WTC11 (cell line): ENCODE data around the gene TMEM120B. TPM values are rescaled to one million over a fixed set of nuclear protein-coding genes. Genes with fewer than 3 reads are reported as not detected.

Source experiments
- ATAC-seq: fragments of 200-7000 bp; cut with Tn5 transposase; 2 replicates; pipeline ENCODE4 v1.10.0; 2021; ENCODE audit warnings: mild to moderate bottlenecking, moderate library complexity
- CTCF ChIA-PET: fragments of 300-600 bp; sonication (Branson Sonifier 250); formaldehyde crosslinking; loops from one replicate; lab custom pipeline; 2021; ENCODE audit warnings: antibody characterized with exemption; lab: Charles Lee
- POLR2A ChIA-PET: fragments of 350-600 bp; sonication (Branson Sonifier 250); formaldehyde crosslinking; loops from one replicate; lab custom pipeline; 2021; ENCODE audit warnings: antibody characterized with exemption; lab: Charles Lee
- DNase-seq: peaks from one replicate; pipeline ENCODE4 v3.0.0; 2021; ENCODE audit warnings: low spot score
- H3K27ac Mint-ChIP-seq: 2 replicates; pipeline ENCODE4 v1.8.0; 2021; ENCODE audit warnings: mixed read lengths
- H3K27me3 Mint-ChIP-seq: 2 replicates; pipeline ENCODE4 v1.8.0; 2021; ENCODE audit warnings: low read depth, mild to moderate bottlenecking, moderate library complexity, mixed read lengths
- H3K36me3 Mint-ChIP-seq: 2 replicates; pipeline ENCODE4 v1.8.0; 2021; ENCODE audit warnings: mixed read lengths
- H3K4me1 Mint-ChIP-seq: 2 replicates; pipeline ENCODE4 v1.8.0; 2022; ENCODE audit warnings: mixed read lengths
- H3K4me3 Mint-ChIP-seq: 2 replicates; pipeline ENCODE4 v1.8.0; 2021; ENCODE audit warnings: mild to moderate bottlenecking, moderate library complexity, mixed read lengths
- H3K9me3 Mint-ChIP-seq: 2 replicates; pipeline ENCODE4 v1.8.0; 2021; ENCODE audit warnings: mixed read lengths
- ESRRA ChIP-seq: sonication (generic); formaldehyde crosslinking; IDR thresholded peaks from 2 replicates; pipeline ENCODE4 v1.8.1; 2022; ENCODE audit warnings: mild to moderate bottlenecking, missing genetic modification reagents, borderline replicate concordance
- JAZF1 ChIP-seq: fragments of 250-450 bp; sonication (Bioruptor Pico); IDR thresholded peaks from 2 replicates; pipeline ENCODE4 v1.9.0; 2021; ENCODE audit warnings: moderate library complexity, mild to moderate bottlenecking, inconsistent platforms
- NR3C1 ChIP-seq: sonication (generic); formaldehyde crosslinking; conservative IDR thresholded peaks from 2 replicates; pipeline ENCODE4 v1.8.1; 2023; ENCODE audit warnings: low read depth, mild to moderate bottlenecking, missing genetic modification reagents
- ZNF121 ChIP-seq: sonication (generic); formaldehyde crosslinking; IDR thresholded peaks from 2 replicates; pipeline ENCODE4 v1.8.0; 2023; ENCODE audit warnings: missing genetic modification reagents
- ZNF219 ChIP-seq: sonication (generic); formaldehyde crosslinking; IDR thresholded peaks from 2 replicates; pipeline ENCODE4 v1.8.0; 2023; ENCODE audit warnings: missing genetic modification reagents, mild to moderate bottlenecking, borderline replicate concordance
- total RNA-seq: library from RNA; stranded (reverse); gene quantifications from 3 replicates; pipeline ENCODE4 v1.2.3, GENCODE V29; 2021
- TF ChIP-seq, protein P1 (sequence below): sonication (generic); formaldehyde crosslinking; IDR thresholded peaks from 2 replicates; pipeline ENCODE4 v1.8.0; 2023; ENCODE audit warnings: missing genetic modification reagents, mild to moderate bottlenecking, borderline replicate concordance
- TF ChIP-seq, protein P2 (sequence below): sonication (generic); formaldehyde crosslinking; IDR thresholded peaks from 2 replicates; pipeline ENCODE4 v1.8.1; 2022; ENCODE audit warnings: mild to moderate bottlenecking, missing genetic modification reagents, moderate library complexity, borderline replicate concordance
- TF ChIP-seq, protein P3 (sequence below): sonication (generic); formaldehyde crosslinking; IDR thresholded peaks from 2 replicates; pipeline ENCODE4 v1.8.1; 2023; ENCODE audit warnings: mild to moderate bottlenecking, missing genetic modification reagents

TMEM120B gene
- total RNA-seq, 1 experiment from 2014 or later, result 36.9 TPM

- no peak for TF ChIP-seq ZNF219 (CRISPR knock-in tag)
These were observed 8.2 kb downstream of the TMEM120B start (continued) for GRCh38 chr12:121720762-121721161.

GRCh38 chr12:121722511-121722910 lies 10.0 kb downstream of the TMEM120B start:
- TF ChIP-seq JAZF1 (CRISPR knock-in tag), result no peak
- TF ChIP-seq, protein P1, sequence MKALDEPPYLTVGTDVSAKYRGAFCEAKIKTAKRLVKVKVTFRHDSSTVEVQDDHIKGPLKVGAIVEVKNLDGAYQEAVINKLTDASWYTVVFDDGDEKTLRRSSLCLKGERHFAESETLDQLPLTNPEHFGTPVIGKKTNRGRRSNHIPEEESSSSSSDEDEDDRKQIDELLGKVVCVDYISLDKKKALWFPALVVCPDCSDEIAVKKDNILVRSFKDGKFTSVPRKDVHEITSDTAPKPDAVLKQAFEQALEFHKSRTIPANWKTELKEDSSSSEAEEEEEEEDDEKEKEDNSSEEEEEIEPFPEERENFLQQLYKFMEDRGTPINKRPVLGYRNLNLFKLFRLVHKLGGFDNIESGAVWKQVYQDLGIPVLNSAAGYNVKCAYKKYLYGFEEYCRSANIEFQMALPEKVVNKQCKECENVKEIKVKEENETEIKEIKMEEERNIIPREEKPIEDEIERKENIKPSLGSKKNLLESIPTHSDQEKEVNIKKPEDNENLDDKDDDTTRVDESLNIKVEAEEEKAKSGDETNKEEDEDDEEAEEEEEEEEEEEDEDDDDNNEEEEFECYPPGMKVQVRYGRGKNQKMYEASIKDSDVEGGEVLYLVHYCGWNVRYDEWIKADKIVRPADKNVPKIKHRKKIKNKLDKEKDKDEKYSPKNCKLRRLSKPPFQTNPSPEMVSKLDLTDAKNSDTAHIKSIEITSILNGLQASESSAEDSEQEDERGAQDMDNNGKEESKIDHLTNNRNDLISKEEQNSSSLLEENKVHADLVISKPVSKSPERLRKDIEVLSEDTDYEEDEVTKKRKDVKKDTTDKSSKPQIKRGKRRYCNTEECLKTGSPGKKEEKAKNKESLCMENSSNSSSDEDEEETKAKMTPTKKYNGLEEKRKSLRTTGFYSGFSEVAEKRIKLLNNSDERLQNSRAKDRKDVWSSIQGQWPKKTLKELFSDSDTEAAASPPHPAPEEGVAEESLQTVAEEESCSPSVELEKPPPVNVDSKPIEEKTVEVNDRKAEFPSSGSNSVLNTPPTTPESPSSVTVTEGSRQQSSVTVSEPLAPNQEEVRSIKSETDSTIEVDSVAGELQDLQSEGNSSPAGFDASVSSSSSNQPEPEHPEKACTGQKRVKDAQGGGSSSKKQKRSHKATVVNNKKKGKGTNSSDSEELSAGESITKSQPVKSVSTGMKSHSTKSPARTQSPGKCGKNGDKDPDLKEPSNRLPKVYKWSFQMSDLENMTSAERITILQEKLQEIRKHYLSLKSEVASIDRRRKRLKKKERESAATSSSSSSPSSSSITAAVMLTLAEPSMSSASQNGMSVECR (CRISPR knock-in tag), result no peak
- no peak for TF ChIP-seq ESRRA (CRISPR knock-in tag)
- DNase-seq (no peak), ATAC-seq (no peak)
- Mint-ChIP-seq H3K36me3 (peaks cover 25% of the 10 kb centered on the region), H3K9me3 (no peaks in the 10 kb centered on the region), H3K4me3 (no peak overlapping the region), H3K27ac (no peak overlapping the region), H3K27me3 (no peaks in the 10 kb centered on the region), H3K4me1 (no peaks in the 10 kb centered on the region; the same call in none of the 2 replicates)
- ChIA-PET POLR2A (no interaction called here), CTCF (interaction anchor here (0.6 to 1.4 kb wide), 2 partner anchors 9 to 26 kb away, joined by 3 to 5 read pairs; partner anchors contain the start of gene TMEM120B)

DNA sequence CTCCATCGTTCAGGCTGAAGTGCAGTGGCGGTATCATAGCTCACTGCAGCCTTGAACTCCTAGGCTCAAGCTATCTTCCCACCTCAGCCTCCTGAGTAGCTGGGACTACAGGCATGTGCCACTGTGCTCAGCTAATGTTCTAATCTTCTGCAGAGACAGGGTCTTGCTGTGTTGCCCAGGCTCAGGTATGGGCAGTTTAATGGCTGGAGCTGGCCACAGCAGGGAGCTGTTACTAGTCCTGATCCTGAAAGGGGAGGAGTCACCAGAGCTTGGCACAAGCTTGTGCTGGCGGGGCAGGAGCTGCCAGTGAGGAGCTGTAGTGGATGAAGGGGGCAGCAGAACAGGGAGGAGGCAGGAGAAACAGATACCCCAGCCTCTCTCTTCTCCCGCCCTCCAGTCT lies 10.6 kb downstream of the TMEM120B start:
- no peak for ATAC-seq
- CTCF ChIA-PET, result interaction anchor here (0.6 to 2.6 kb wide), 3 partner anchors 10 to 50 kb away, joined by 3 to 9 read pairs (median 5); partner anchors contain the start of gene TMEM120B
- no peaks in the 10 kb centered on the region for H3K27me3 Mint-ChIP-seq
- TF ChIP-seq ZNF121 (CRISPR knock-in tag), result peak; percentile 99
- TF ChIP-seq, protein P2, sequence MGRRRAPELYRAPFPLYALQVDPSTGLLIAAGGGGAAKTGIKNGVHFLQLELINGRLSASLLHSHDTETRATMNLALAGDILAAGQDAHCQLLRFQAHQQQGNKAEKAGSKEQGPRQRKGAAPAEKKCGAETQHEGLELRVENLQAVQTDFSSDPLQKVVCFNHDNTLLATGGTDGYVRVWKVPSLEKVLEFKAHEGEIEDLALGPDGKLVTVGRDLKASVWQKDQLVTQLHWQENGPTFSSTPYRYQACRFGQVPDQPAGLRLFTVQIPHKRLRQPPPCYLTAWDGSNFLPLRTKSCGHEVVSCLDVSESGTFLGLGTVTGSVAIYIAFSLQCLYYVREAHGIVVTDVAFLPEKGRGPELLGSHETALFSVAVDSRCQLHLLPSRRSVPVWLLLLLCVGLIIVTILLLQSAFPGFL (CRISPR knock-in tag), result no peak
- TF ChIP-seq, protein P3, sequence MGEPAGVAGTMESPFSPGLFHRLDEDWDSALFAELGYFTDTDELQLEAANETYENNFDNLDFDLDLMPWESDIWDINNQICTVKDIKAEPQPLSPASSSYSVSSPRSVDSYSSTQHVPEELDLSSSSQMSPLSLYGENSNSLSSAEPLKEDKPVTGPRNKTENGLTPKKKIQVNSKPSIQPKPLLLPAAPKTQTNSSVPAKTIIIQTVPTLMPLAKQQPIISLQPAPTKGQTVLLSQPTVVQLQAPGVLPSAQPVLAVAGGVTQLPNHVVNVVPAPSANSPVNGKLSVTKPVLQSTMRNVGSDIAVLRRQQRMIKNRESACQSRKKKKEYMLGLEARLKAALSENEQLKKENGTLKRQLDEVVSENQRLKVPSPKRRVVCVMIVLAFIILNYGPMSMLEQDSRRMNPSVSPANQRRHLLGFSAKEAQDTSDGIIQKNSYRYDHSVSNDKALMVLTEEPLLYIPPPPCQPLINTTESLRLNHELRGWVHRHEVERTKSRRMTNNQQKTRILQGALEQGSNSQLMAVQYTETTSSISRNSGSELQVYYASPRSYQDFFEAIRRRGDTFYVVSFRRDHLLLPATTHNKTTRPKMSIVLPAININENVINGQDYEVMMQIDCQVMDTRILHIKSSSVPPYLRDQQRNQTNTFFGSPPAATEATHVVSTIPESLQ, result no peak
- TF ChIP-seq, all 79 proteins: peak for 1
- peak overlapping the region; percentile 23; the same call in 1 of the 2 replicates for H3K27ac Mint-ChIP-seq
- H3K9me3 Mint-ChIP-seq, result no peaks in the 10 kb centered on the region
- DNase-seq, result no peak
- no peak overlapping the region for H3K4me3 Mint-ChIP-seq
- peaks cover 25% of the 10 kb centered on the region for H3K36me3 Mint-ChIP-seq
- POLR2A ChIA-PET, result no interaction called here
- 0 out of 2 replicates have a peak, but pooled peaks cover 2% of the 10 kb centered on the region for H3K4me1 Mint-ChIP-seq

DNA sequence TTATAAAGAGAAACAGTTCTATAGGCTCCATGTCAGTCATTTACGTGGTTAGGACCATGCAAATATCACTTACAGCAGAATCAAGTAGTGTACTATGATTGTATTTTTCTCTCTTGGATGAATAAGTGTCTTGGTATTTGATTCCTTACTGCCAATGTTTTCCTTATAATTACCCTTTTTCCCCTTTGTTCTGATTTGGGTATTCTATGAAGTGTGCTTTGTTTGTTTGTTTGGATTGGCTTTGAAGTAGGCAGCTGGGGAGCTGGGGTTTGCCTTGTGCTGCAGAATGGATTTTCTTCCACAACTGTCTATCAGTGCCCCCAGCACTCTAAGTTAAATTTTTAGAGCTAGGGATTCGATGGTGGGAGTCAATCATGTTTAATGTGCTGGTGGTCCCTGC lies 12.4 kb downstream of the TMEM120B start:
- H3K4me1 Mint-ChIP-seq, result peaks cover 9% of the 10 kb centered on the region
- TF ChIP-seq, protein P3, result no peak
- no peak for TF ChIP-seq NR3C1 (CRISPR knock-in tag)
- ATAC-seq (no peak), DNase-seq (no peak)
- H3K27ac Mint-ChIP-seq, result no peak overlapping the region
- no peak overlapping the region for H3K4me3 Mint-ChIP-seq
- CTCF ChIA-PET, result interaction anchor here (0.9 to 2.6 kb wide), 2 partner anchors 12 to 69 kb away, joined by 3 to 9 read pairs; partner anchors contain the start of genes RHOF and TMEM120B
- peaks cover 25% of the 10 kb centered on the region for H3K36me3 Mint-ChIP-seq
- POLR2A ChIA-PET, result interaction anchor here (0.7 kb wide), 1 partner anchor 36 kb away, joined by 3 read pairs; no protein-coding TSS in a partner anchor
- H3K27me3 Mint-ChIP-seq, result no peaks in the 10 kb centered on the region
- no peaks in the 10 kb centered on the region for H3K9me3 Mint-ChIP-seq
